RCC 7860 (cell line): Measurements from ENCODE around the gene OBSCN.

Source experiments
- DNase-seq: peaks from one replicate; pipeline ENCODE4 v3.0.0-alpha.2; 2015; ENCODE audit warnings: low spot score
- FAIRE-seq: peaks from 2 replicates; lab custom pipeline; 2012; peaks lifted over from hg19 to GRCh38; lab: Jason Lieb, UNC

The OBSCN gene

GRCh38 chr1:228374711-228375577, 167.1 kb downstream of the OBSCN start:
- DNase-seq, result no peak
- no peak for FAIRE-seq

GRCh38 chr1:228375578-228376261, 167.9 kb downstream of the OBSCN start:
- FAIRE-seq (no peak), DNase-seq (no peak)

- DNase-seq, result no peak
- no peak for FAIRE-seq
Measured at GRCh38 chr1:228376262-228376628, 168.4 kb downstream of the OBSCN start.

- FAIRE-seq (no peak), DNase-seq (no peak)
Measured at GRCh38 chr1:228376651-228377631, 169.1 kb downstream of the OBSCN start.

GRCh38 chr1:228377664-228378089, 169.8 kb downstream of the OBSCN start:
- DNase-seq, result no peak
- FAIRE-seq, result no peak

GRCh38 chr1:228378090-228378872, 170.4 kb downstream of the OBSCN start:
- no peak for FAIRE-seq

GRCh38 chr1:228378873-228379460, 171.1 kb downstream of the OBSCN start:
- FAIRE-seq (no peak), DNase-seq (no peak)

More at GRCh38 chr1:228378090-228378872, 170.4 kb downstream of the OBSCN start:
- DNase-seq, result no peak

GRCh38 chr1:228379666-228380065, 171.8 kb downstream of the OBSCN start:
- FAIRE-seq, result no peak

GRCh38 chr1:228381356-228381755, 173.5 kb downstream of the OBSCN start:
- no peak for FAIRE-seq
- DNase-seq, result no peak

More at GRCh38 chr1:228379666-228380065, 171.8 kb downstream of the OBSCN start:
- DNase-seq, result no peak

- FAIRE-seq (no peak), DNase-seq (no peak)
Measured at GRCh38 chr1:228383773-228384172, 175.9 kb downstream of the OBSCN start.

GRCh38 chr1:228385232-228385631, 177.4 kb downstream of the OBSCN start:
- DNase-seq (no peak), FAIRE-seq (no peak)

- FAIRE-seq (no peak), DNase-seq (no peak)
Measured at GRCh38 chr1:228387321-228387720, 179.5 kb downstream of the OBSCN start.

- FAIRE-seq (no peak), DNase-seq (no peak)
Measured at GRCh38 chr1:228390649-228391048, 182.8 kb downstream of the OBSCN start.

- no peak for FAIRE-seq
- no peak for DNase-seq
Measured at GRCh38 chr1:228391411-228392020, 183.7 kb downstream of the OBSCN start.

- FAIRE-seq (no peak), DNase-seq (peak; percentile 43)
Measured at GRCh38 chr1:228392111-228392936, 184.5 kb downstream of the OBSCN start.

GRCh38 chr1:228393268-228393701, 185.4 kb downstream of the OBSCN start:
- FAIRE-seq, result no peak
- no peak for DNase-seq

- FAIRE-seq, result no peak
Measured at GRCh38 chr1:228393811-228394570, 186.1 kb downstream of the OBSCN start.

More at GRCh38 chr1:228393811-228394570, 186.1 kb downstream of the OBSCN start:
- no peak for DNase-seq
